ENCODE results near the gene CHDH. TPM values are rescaled to one million over a fixed set of nuclear protein-coding genes. Genes with fewer than 3 reads are reported as not detected.

CHDH gene
- total and polyA plus RNA-seq, 5 donors from 2014 or later = 0.45 to 4.3 (median 1.3) TPM

DNA sequence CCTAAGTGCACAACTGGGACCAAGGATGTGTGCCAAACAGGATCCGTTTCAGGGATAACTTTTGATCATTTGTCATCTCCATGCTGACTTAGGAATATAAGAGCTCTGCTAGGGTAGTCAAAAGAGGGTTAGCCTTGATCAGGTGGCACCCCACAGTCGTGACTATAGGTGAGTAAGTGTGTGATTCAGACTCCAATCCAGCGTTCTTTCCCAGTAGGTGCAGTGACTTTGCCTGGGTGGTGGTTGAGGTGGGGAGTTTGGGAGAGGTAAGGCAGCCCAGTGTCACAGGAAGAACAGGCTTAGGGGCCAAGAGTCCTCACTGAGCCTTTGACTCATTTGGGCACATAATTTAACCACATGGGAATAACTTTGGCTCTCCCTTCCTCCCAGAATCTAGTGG lies 51.0 kb downstream of the CHDH start:
- Histone ChIP-seq H3K36me3 (ENCODE audit: control insufficient read depth, insufficient read depth, low read length) (no peaks in the 10 kb centered on the region), H3K4me1 (ENCODE audit: control insufficient read depth, insufficient read depth, low read length, poor library complexity, severe bottlenecking) (no peaks in the 10 kb centered on the region)

DNA sequence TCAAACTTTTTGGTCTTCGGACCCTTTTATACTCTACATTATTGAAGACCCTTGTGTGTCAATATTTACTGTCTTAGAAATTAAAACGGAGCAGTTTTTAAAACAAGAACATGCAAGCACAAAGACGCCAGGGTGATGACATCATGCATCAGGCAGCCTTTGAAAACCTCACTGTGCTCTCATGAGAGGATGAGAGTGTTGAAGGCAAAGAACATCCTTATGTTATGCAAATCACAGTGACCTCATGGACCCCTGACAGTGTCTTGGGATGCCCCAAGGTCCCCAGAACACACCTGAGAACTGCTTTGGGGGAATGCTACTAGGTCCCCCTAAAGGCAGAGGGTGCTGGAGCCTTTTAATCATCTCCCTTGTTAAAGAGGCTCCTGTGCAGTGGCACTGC lies 51.6 kb downstream of the CHDH start:
- Histone ChIP-seq H3K27ac (ENCODE audit: insufficient read depth, low read length, poor library complexity, severe bottlenecking) (no peak overlapping the region), H3K9me3 (ENCODE audit: control insufficient read depth in 2 of 2, low read length in 2 of 2) (no peaks in the 10 kb centered on the region), H3K27me3 (ENCODE audit: control insufficient read depth, insufficient read depth, low read length) (peaks cover 2% of the 10 kb centered on the region), H3K4me1 (ENCODE audit: control insufficient read depth, insufficient read depth, low read length, poor library complexity, severe bottlenecking) (no peaks in the 10 kb centered on the region), H3K4me3 (ENCODE audit: low read depth, low read length) (no peak overlapping the region), H3K36me3 (ENCODE audit: control insufficient read depth, insufficient read depth, low read length) (no peaks in the 10 kb centered on the region)
- Mint-ChIP-seq H3K4me3 (no peak overlapping the region), H3K4me1 (no peaks in the 10 kb centered on the region), H3K27ac (no peak overlapping the region), H3K27me3 (peaks cover 11% of the 10 kb centered on the region), H3K36me3 (no peaks in the 10 kb centered on the region), H3K9me3 (no peaks in the 10 kb centered on the region)
- ATAC-seq (ENCODE audit: low read depth in 2 of 2) = no peak
- DNase-seq = no peak

More for the DNA sequence above, 51.0 kb downstream of the CHDH start:
- Mint-ChIP-seq H3K9me3 (no peaks in the 10 kb centered on the region), H3K4me3 (no peak overlapping the region), H3K27ac (no peak overlapping the region), H3K4me1 (no peaks in the 10 kb centered on the region), H3K36me3 (no peaks in the 10 kb centered on the region), H3K27me3 (peaks cover 11% of the 10 kb centered on the region)
- DNase-seq (no peak), ATAC-seq (ENCODE audit: low read depth in 2 of 2) (no peak)
- peaks cover 2% of the 10 kb centered on the region for H3K27me3 ChIP-seq (ENCODE audit: control insufficient read depth, insufficient read depth, low read length)
- no peak overlapping the region for H3K4me3 ChIP-seq (ENCODE audit: low read depth, low read length)
- H3K9me3 ChIP-seq (ENCODE audit: control insufficient read depth in 2 of 2, low read length in 2 of 2) = no peaks in the 10 kb centered on the region
- H3K27ac ChIP-seq (ENCODE audit: insufficient read depth, low read length, poor library complexity, severe bottlenecking) = no peak overlapping the region

DNA sequence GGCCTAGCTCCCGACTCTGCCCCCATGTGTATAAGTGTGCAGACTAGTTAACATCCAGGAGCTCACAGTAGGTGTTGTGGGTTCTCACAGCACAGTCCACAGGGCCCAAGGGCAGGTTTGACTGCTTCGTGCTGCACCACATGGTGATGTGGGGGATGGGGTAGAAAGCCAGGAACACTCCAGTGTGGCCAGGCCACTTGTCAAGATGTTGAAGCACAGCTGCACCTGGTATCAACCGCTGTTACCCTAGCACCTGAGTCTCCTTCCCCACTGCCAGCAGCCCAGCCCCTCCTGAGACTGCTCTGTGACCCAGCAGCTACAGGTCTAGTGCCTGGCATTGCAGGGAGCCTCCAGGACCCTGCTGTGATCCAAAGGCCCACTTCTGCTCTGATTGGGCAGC lies 53.4 kb downstream of the CHDH start:
- Mint-ChIP-seq H3K9me3 (no peaks in the 10 kb centered on the region), H3K4me3 (no peak overlapping the region), H3K27ac (no peak overlapping the region), H3K4me1 (no peaks in the 10 kb centered on the region), H3K27me3 (peaks cover 11% of the 10 kb centered on the region), H3K36me3 (no peaks in the 10 kb centered on the region)
- DNase-seq (no peak), ATAC-seq (ENCODE audit: low read depth in 2 of 2) (no peak)
- Histone ChIP-seq H3K27me3 (ENCODE audit: control insufficient read depth, insufficient read depth, low read length) (peaks cover 2% of the 10 kb centered on the region), H3K4me1 (ENCODE audit: control insufficient read depth, insufficient read depth, low read length, poor library complexity, severe bottlenecking) (no peaks in the 10 kb centered on the region), H3K36me3 (ENCODE audit: control insufficient read depth, insufficient read depth, low read length) (no peaks in the 10 kb centered on the region), H3K9me3 (ENCODE audit: control insufficient read depth in 2 of 2, low read length in 2 of 2) (no peaks in the 10 kb centered on the region), H3K27ac (ENCODE audit: insufficient read depth, low read length, poor library complexity, severe bottlenecking) (no peak overlapping the region), H3K4me3 (ENCODE audit: low read depth, low read length) (no peak overlapping the region)

DNA sequence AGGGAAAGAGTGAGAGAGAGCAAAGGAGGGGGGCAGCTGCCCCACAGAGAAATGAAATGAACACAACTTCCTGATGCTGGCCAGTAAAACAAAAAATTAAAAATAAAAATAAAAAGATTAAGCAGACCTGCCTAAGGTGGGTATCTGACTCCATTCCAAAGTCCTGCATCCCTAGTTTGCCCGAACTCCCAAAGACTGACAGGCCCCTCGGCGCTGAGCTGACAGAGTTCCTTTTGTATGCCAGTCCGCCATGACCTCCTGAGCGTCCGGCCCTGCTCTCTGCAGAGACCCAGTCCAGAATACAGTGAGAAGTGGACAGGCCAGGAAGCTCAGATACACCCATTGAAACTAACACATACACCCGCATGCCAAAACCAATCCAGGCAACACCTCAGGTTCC lies 54.9 kb downstream of the CHDH start:
- no peaks in the 10 kb centered on the region for H3K9me3 ChIP-seq (ENCODE audit: control insufficient read depth in 2 of 2, low read length in 2 of 2)
- no peak overlapping the region for H3K4me3 ChIP-seq (ENCODE audit: low read depth, low read length)
- Mint-ChIP-seq H3K4me3 (no peak overlapping the region), H3K36me3 (no peaks in the 10 kb centered on the region), H3K27ac (no peak overlapping the region), H3K27me3 (peaks cover 8% of the 10 kb centered on the region), H3K9me3 (no peaks in the 10 kb centered on the region), H3K4me1 (no peaks in the 10 kb centered on the region)
- no peaks in the 10 kb centered on the region for H3K36me3 ChIP-seq (ENCODE audit: control insufficient read depth, insufficient read depth, low read length)
- ATAC-seq (ENCODE audit: low read depth in 2 of 2) = no peak
- H3K4me1 ChIP-seq (ENCODE audit: control insufficient read depth, insufficient read depth, low read length, poor library complexity, severe bottlenecking) = no peaks in the 10 kb centered on the region
- DNase-seq = no peak
- H3K27ac ChIP-seq (ENCODE audit: insufficient read depth, low read length, poor library complexity, severe bottlenecking) = no peak overlapping the region
- peaks cover 2% of the 10 kb centered on the region for H3K27me3 ChIP-seq (ENCODE audit: control insufficient read depth, insufficient read depth, low read length)

DNA sequence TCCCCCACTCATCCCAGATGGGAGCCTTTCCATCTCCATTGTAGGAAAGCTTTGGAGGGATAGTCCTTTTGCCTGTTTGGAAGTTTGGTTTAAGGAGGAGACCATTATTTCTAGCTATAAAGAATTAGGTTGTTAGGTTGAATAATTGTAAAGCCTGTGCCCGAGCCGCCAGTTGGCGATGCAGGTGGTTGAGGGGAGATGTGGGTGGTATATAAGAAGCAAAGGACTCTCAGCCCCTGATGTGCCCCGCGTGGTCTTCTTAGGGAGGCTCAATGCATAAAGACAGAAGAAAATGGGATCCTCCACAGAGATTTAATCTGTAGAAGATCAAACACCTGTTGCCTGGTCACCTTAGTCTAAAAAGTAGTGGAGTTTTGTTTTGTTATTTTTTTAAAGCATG lies 55.7 kb downstream of the CHDH start:
- H3K9me3 Mint-ChIP-seq = no peaks in the 10 kb centered on the region
- H3K36me3 ChIP-seq (ENCODE audit: control insufficient read depth, insufficient read depth, low read length) = no peaks in the 10 kb centered on the region
- H3K27ac ChIP-seq (ENCODE audit: insufficient read depth, low read length, poor library complexity, severe bottlenecking) = no peak overlapping the region
- H3K36me3 Mint-ChIP-seq = no peaks in the 10 kb centered on the region
- H3K4me3 Mint-ChIP-seq = no peak overlapping the region
- H3K4me1 ChIP-seq (ENCODE audit: control insufficient read depth, insufficient read depth, low read length, poor library complexity, severe bottlenecking) = no peaks in the 10 kb centered on the region
- DNase-seq (no peak), ATAC-seq (ENCODE audit: low read depth in 2 of 2) (no peak)
- H3K9me3 ChIP-seq (ENCODE audit: control insufficient read depth in 2 of 2, low read length in 2 of 2) = no peaks in the 10 kb centered on the region
- H3K4me3 ChIP-seq (ENCODE audit: low read depth, low read length) = no peak overlapping the region
- H3K27me3 Mint-ChIP-seq = peaks cover 5% of the 10 kb centered on the region
- H3K27ac Mint-ChIP-seq = no peak overlapping the region
- H3K27me3 ChIP-seq (ENCODE audit: control insufficient read depth, insufficient read depth, low read length) = peaks cover 2% of the 10 kb centered on the region
- no peaks in the 10 kb centered on the region for H3K4me1 Mint-ChIP-seq

DNA sequence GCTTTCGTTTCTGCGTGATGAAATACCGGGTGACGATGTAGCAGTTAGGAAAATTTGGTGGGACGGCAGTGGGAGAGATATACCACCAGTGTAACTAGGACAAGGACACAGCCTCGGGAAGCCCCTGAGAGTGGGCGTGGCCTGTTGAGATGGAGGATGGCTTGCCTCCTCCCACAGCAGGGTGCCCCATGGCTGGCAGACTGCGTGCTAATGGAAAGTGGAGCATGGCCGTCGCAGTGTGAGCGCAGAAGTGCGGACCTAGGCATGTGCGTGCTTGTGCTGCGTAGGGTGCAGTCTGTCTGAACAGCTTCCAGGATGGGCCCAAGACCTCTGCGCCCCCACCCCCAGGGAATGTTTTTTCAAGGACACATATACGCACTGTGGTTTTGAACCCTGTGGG lies 56.8 kb downstream of the CHDH start:
- H3K9me3 Mint-ChIP-seq = no peaks in the 10 kb centered on the region
- Histone ChIP-seq H3K27ac (ENCODE audit: insufficient read depth, low read length, poor library complexity, severe bottlenecking) (no peak overlapping the region), H3K36me3 (ENCODE audit: control insufficient read depth, insufficient read depth, low read length) (no peaks in the 10 kb centered on the region), H3K27me3 (ENCODE audit: control insufficient read depth, insufficient read depth, low read length) (peaks cover 2% of the 10 kb centered on the region), H3K9me3 (ENCODE audit: control insufficient read depth in 2 of 2, low read length in 2 of 2) (no peaks in the 10 kb centered on the region), H3K4me1 (ENCODE audit: control insufficient read depth, insufficient read depth, low read length, poor library complexity, severe bottlenecking) (no peaks in the 10 kb centered on the region), H3K4me3 (ENCODE audit: low read depth, low read length) (no peak overlapping the region)
- H3K27ac Mint-ChIP-seq = no peak overlapping the region
- DNase-seq (no peak), ATAC-seq (ENCODE audit: low read depth in 2 of 2) (no peak)
- H3K27me3 Mint-ChIP-seq = no peaks in the 10 kb centered on the region
- no peaks in the 10 kb centered on the region for H3K36me3 Mint-ChIP-seq
- H3K4me1 Mint-ChIP-seq = no peaks in the 10 kb centered on the region
- no peak overlapping the region for H3K4me3 Mint-ChIP-seq

DNA sequence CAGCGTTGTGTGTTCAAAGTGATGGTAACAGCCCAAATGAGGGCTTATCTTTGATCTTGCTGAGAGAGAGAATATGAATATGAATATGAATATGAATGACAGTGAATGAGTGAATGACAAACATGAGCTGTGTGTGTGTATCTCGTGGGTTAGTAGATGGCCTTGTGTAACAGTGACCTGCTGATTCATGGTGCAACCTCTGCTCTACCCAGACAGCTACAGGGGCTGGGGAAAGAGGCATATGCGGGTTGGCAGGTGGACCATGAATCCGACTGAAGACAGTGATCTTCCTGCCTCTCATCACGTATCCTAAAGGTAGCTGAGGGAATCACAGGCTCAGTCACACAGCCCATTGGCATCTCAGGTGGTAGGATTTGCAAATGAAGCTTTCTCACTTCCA lies 58.2 kb downstream of the CHDH start:
- Histone ChIP-seq H3K36me3 (ENCODE audit: control insufficient read depth, insufficient read depth, low read length) (no peaks in the 10 kb centered on the region), H3K4me1 (ENCODE audit: control insufficient read depth, insufficient read depth, low read length, poor library complexity, severe bottlenecking) (no peaks in the 10 kb centered on the region), H3K27ac (ENCODE audit: insufficient read depth, low read length, poor library complexity, severe bottlenecking) (no peak overlapping the region), H3K27me3 (ENCODE audit: control insufficient read depth, insufficient read depth, low read length) (peaks cover 2% of the 10 kb centered on the region), H3K4me3 (ENCODE audit: low read depth, low read length) (no peak overlapping the region), H3K9me3 (ENCODE audit: control insufficient read depth in 2 of 2, low read length in 2 of 2) (no peaks in the 10 kb centered on the region)
- H3K36me3 Mint-ChIP-seq = no peaks in the 10 kb centered on the region
- no peaks in the 10 kb centered on the region for H3K9me3 Mint-ChIP-seq
- H3K27ac Mint-ChIP-seq = no peak overlapping the region
- no peak for DNase-seq
- H3K4me3 Mint-ChIP-seq = no peak overlapping the region
- ATAC-seq (ENCODE audit: low read depth in 2 of 2) = no peak
- H3K27me3 Mint-ChIP-seq = no peaks in the 10 kb centered on the region
- H3K4me1 Mint-ChIP-seq = no peaks in the 10 kb centered on the region

DNA sequence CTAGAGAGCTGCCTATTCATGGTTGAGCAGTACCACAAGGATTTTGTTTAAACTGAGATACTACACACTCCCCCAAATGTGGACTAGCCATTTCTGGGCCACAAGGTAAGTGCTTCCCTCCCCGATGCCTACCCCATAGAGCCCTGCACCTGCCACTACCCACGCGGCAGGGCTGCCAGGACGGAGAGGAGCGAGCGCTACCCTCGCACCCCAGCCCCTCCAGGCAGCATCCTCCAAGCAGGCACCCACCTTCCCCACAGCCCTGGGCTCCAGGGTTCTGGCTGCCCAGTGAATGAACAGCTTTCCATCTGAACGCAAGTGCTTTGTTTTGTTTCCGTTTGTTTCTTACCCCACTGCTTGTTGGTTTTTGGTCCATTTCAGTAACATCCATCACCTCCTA lies 59.2 kb downstream of the CHDH start:
- Histone ChIP-seq H3K36me3 (ENCODE audit: control insufficient read depth, insufficient read depth, low read length) (no peaks in the 10 kb centered on the region), H3K4me1 (ENCODE audit: control insufficient read depth, insufficient read depth, low read length, poor library complexity, severe bottlenecking) (no peaks in the 10 kb centered on the region), H3K9me3 (ENCODE audit: control insufficient read depth in 2 of 2, low read length in 2 of 2) (no peaks in the 10 kb centered on the region), H3K27me3 (ENCODE audit: control insufficient read depth, insufficient read depth, low read length) (no peaks in the 10 kb centered on the region), H3K4me3 (ENCODE audit: low read depth, low read length) (no peak overlapping the region), H3K27ac (ENCODE audit: insufficient read depth, low read length, poor library complexity, severe bottlenecking) (no peak overlapping the region)
- Mint-ChIP-seq H3K4me3 (no peak overlapping the region), H3K27me3 (no peaks in the 10 kb centered on the region), H3K27ac (no peak overlapping the region), H3K4me1 (no peaks in the 10 kb centered on the region), H3K9me3 (no peaks in the 10 kb centered on the region), H3K36me3 (no peaks in the 10 kb centered on the region)
- DNase-seq = no peak
- ATAC-seq (ENCODE audit: low read depth in 2 of 2) = no peak

Data from CD4-positive, CD25-positive, alpha-beta regulatory T cell (primary cell).